Keratinocyte (primary cell): Measurements from ENCODE around the gene HIVEP1. TPM values are rescaled to one million over a fixed set of nuclear protein-coding genes. Genes with fewer than 3 reads are reported as not detected.

Source experiments
- DNase-seq: peaks from one replicate; pipeline ENCODE4 v3.0.0-alpha.2; 2011; ENCODE audit warnings: low read depth, missing footprints, low spot score
- FAIRE-seq: peaks from 2 replicates; lab custom pipeline; 2011; peaks lifted over from hg19 to GRCh38; lab: Jason Lieb, UNC
- H2AFZ ChIP-seq: 2 replicates; pipeline ENCODE4 v1.6.0; 2012; ENCODE audit warnings: low read length, control low read depth, inconsistent platforms; ENCODE audit not compliant: control insufficient read depth
- H3K27ac ChIP-seq: 2 replicates; pipeline ENCODE4 v1.5.1; 2011; ENCODE audit warnings: low read length; ENCODE audit not compliant: control insufficient read depth, insufficient read depth
- H3K27me3 ChIP-seq: 3 replicates; pipeline ENCODE4 v1.6.0; 2011; ENCODE audit warnings: low read length; ENCODE audit not compliant: control insufficient read depth, insufficient read depth; ENCODE audit errors: extremely low read depth
- H3K36me3 ChIP-seq, 2 experiments: 2 replicates in 1 of 2; 3 replicates in 1 of 2; pipeline ENCODE4 v1.5.1; 2011; ENCODE audit warnings: low read length in 2 of 2, mild to moderate bottlenecking in 1 of 2; ENCODE audit not compliant: control insufficient read depth in 2 of 2, insufficient read depth in 2 of 2; ENCODE audit errors: extremely low read depth in 1 of 2
- H3K4me1 ChIP-seq: 3 replicates; pipeline ENCODE4 v1.5.1; 2011; ENCODE audit warnings: low read length; ENCODE audit not compliant: control insufficient read depth, insufficient read depth; ENCODE audit errors: extremely low read depth
- H3K4me2 ChIP-seq: 3 replicates; pipeline ENCODE4 v1.6.0; 2011; ENCODE audit warnings: low read depth, low read length; ENCODE audit not compliant: control insufficient read depth, insufficient read depth; ENCODE audit errors: extremely low read depth
- H3K4me3 ChIP-seq, 3 experiments: fragments of 200-600 bp in 1 of 3; sonication (generic) in 1 of 3; 2 replicates in 2 of 3; 3 replicates in 1 of 3; pipeline ENCODE4 v1.5.1; 2011 to 2016; ENCODE audit warnings: low read length in 3 of 3, mild to moderate bottlenecking in 3 of 3, control low read depth in 2 of 3, inconsistent platforms in 1 of 3, low read depth in 1 of 3, mixed read lengths in 1 of 3, mixed run types in 1 of 3, moderate library complexity in 1 of 3; ENCODE audit not compliant: control insufficient read depth in 2 of 3, insufficient read depth in 2 of 3; ENCODE audit errors: extremely low read depth in 1 of 3
- H3K79me2 ChIP-seq: 2 replicates; pipeline ENCODE4 v1.6.0; 2012; ENCODE audit warnings: low read length; ENCODE audit not compliant: control insufficient read depth, insufficient read depth
- H3K9ac ChIP-seq: 3 replicates; pipeline ENCODE4 v1.6.0; 2011; ENCODE audit warnings: low read length; ENCODE audit not compliant: control insufficient read depth, insufficient read depth; ENCODE audit errors: extremely low read depth
- H3K9me1 ChIP-seq: 3 replicates; pipeline ENCODE4 v1.6.0; 2011; ENCODE audit warnings: low read length; ENCODE audit not compliant: control insufficient read depth, insufficient read depth; ENCODE audit errors: extremely low read depth
- H3K9me3 ChIP-seq: 2 replicates; pipeline ENCODE4 v1.5.1; 2012; ENCODE audit warnings: low read depth, low read length; ENCODE audit not compliant: control insufficient read depth
- H4K20me1 ChIP-seq: 3 replicates; pipeline ENCODE4 v1.6.0; 2011; ENCODE audit warnings: low read length; ENCODE audit not compliant: control insufficient read depth, insufficient read depth; ENCODE audit errors: extremely low read depth
- CTCF ChIP-seq, 3 experiments: IDR thresholded peaks in 1 of 3; conservative IDR thresholded peaks in 1 of 3; optimal IDR thresholded peaks in 1 of 3; 2 replicates in 2 of 3; 3 replicates in 1 of 3; pipeline versions ENCODE3 to v1.5.1; 2011; ENCODE audit warnings: low read length in 3 of 3, mild to moderate bottlenecking in 3 of 3, moderate library complexity in 2 of 3, control low read depth in 1 of 3, inconsistent platforms in 1 of 3; ENCODE audit not compliant: insufficient read depth in 2 of 3; ENCODE audit errors: extremely low read depth in 1 of 3
- EZH2 ChIP-seq: IDR thresholded peaks from one replicate; pipeline ENCODE4 v1.6.1; 2012; ENCODE audit warnings: inconsistent platforms, mild to moderate bottlenecking, low read length, moderate library complexity
- dilution Hi-C: fragments of 300-500 bp; cut with MboI; formaldehyde crosslinking; loops from one replicate; pipeline ENCODE4 v1.7.0; 2020; ENCODE audit warnings: low sequenced_read_pairs; ENCODE audit not compliant: extremely low pct_ligation_motif_present
- polyA plus RNA-seq, 5 experiments: library from polyadenylated mRNA; depleted of rRNA in 3 of 5; stranded (reverse) in 3 of 5; stranded (forward) in 1 of 5; unstranded in 1 of 5; fragments of >200 nt; gene quantifications; 1 replicate in 1 of 5; 2 replicates in 3 of 5; 3 replicates in 1 of 5; pipeline versions ENCODE4 v1.2.1 to v1.2.3, GENCODE V29; 2011 to 2012; ENCODE audit warnings: missing spikeins in 2 of 5, low read depth in 1 of 5, low replicate concordance in 1 of 5

HIVEP1 gene
- polyA plus RNA-seq, 1 donor (not counting 4 experiments of a cell fraction or from before 2014, with no cell fraction given) = 13.7 TPM

GRCh38 chr6:12116978-12117377 lies 104.9 kb downstream of the HIVEP1 start:
- no peak overlapping the region for H3K9ac ChIP-seq
- peaks cover 9% of the 10 kb centered on the region for H3K4me1 ChIP-seq
- no peak overlapping the region for H3K4me2 ChIP-seq
- H3K9me1 ChIP-seq = peaks cover 2% of the 10 kb centered on the region
- FAIRE-seq = no peak
- H3K4me3 ChIP-seq = no peak overlapping the region
- peaks cover 14 to 20% of the 10 kb centered on the region in 2 experiments for H3K36me3 ChIP-seq
- TF ChIP-seq CTCF (optimal IDR thresholded peaks at IDR 0.05 in 1 of 3, IDR thresholded peaks at IDR 0.05 in 1 of 3, conservative IDR thresholded peaks at IDR 0.05 in 1 of 3; ENCODE audit: extremely low read depth in 1 of 3, insufficient read depth in 2 of 3, low read length in 3 of 3) (no peak), EZH2 (no peak)
- DNase-seq = no peak
- no peaks in the 10 kb centered on the region for H3K9me3 ChIP-seq
- H3K27me3 ChIP-seq = no peaks in the 10 kb centered on the region
- dilution Hi-C loops = no loop called here
- H3K79me2 ChIP-seq = no peaks in the 10 kb centered on the region
- no peaks in the 10 kb centered on the region for H4K20me1 ChIP-seq
- H3K27ac ChIP-seq = no peak overlapping the region
- H2AFZ ChIP-seq = no peak overlapping the region

GRCh38 chr6:12118607-12119006 lies 106.5 kb downstream of the HIVEP1 start:
- no peak for FAIRE-seq
- TF ChIP-seq CTCF (optimal IDR thresholded peaks at IDR 0.05 in 1 of 3, IDR thresholded peaks at IDR 0.05 in 1 of 3, conservative IDR thresholded peaks at IDR 0.05 in 1 of 3; ENCODE audit: extremely low read depth in 1 of 3, insufficient read depth in 2 of 3, low read length in 3 of 3) (no peak), EZH2 (no peak)

More at GRCh38 chr6:12118607-12119006, 106.5 kb downstream of the HIVEP1 start:
- DNase-seq = no peak
- H3K79me2 ChIP-seq = no peaks in the 10 kb centered on the region
- dilution Hi-C loops = no loop called here
- H2AFZ ChIP-seq = no peak overlapping the region
- H3K27me3 ChIP-seq = no peaks in the 10 kb centered on the region
- H3K4me1 ChIP-seq = peaks cover under 1% of the 10 kb centered on the region
- no peaks in the 10 kb centered on the region for H3K9me3 ChIP-seq
- no peak overlapping the region for H3K4me3 ChIP-seq
- H3K4me2 ChIP-seq = no peak overlapping the region
- H3K27ac ChIP-seq = no peak overlapping the region
- H4K20me1 ChIP-seq = no peaks in the 10 kb centered on the region
- H3K9ac ChIP-seq = no peak overlapping the region
- H3K9me1 ChIP-seq = peaks cover 2% of the 10 kb centered on the region
- peaks cover 14 to 28% of the 10 kb centered on the region in 2 experiments for H3K36me3 ChIP-seq
